Left ventricle myocardium superior (tissue), 1 donor: ENCODE measurements around the gene ACTL10. TPM values are rescaled to one million over a fixed set of nuclear protein-coding genes. Genes with fewer than 3 reads are reported as not detected.
A peak's percentile ranks its signal among the peaks of the same experiment; 100 is the strongest.
"Not testable (repeated sequence)": the region's sequence is repeated elsewhere in the genome, so short reads cannot be mapped to it uniquely, and the experiment has no call there.

ENCODE experiments used
- ATAC-seq: fragments of 200-7000 bp; cut with Tn5 transposase; one replicate; pipeline ENCODE4 v1.9.1; 2020; ENCODE audit warnings: mild to moderate bottlenecking, moderate library complexity
- DNase-seq: peaks from one replicate; pipeline ENCODE4 v3.0.0-alpha.2; 2020
- intact Hi-C: fragments of 100-400 bp; cut with micrococcal nuclease; formaldehyde crosslinking; loops from one replicate; pipeline ENCODE4 v1.11.0; 2022
- total RNA-seq: library from RNA; stranded (reverse); fragmentation: NEBNext Ultra II Directional; extraction: Animal tissue kit (Norgen Biotek cat#: 25700); gene quantifications from one replicate; pipeline ENCODE4 v1.2.1, GENCODE V29; 2021
- donor health status: DM: no; HTN: yes; CAD: no; lungs with severe emphysema.

Gene ACTL10
- total RNA-seq, 1 donor from 2014 or later = 0.40 TPM

GRCh38 chr20:33687370-33687915 lies 20.7 kb downstream of the ACTL10 start:
- ATAC-seq = no peak
- DNase-seq = no peak
- intact Hi-C loops = no loop called here

- no peak for ATAC-seq
- intact Hi-C loops = no loop called here
- DNase-seq = no peak
Observed at GRCh38 chr20:33687993-33688937, 21.5 kb downstream of the ACTL10 start.

GRCh38 chr20:33688938-33689424 lies 22.2 kb downstream of the ACTL10 start:
- intact Hi-C loops = no loop called here
- no peak for DNase-seq
- ATAC-seq = peak; percentile 6

- ATAC-seq (no peak), DNase-seq (no peak)
- intact Hi-C loops = no loop called here
Observed at GRCh38 chr20:33689493-33689892, 22.8 kb downstream of the ACTL10 start.

GRCh38 chr20:33689973-33690372 lies 23.2 kb downstream of the ACTL10 start:
- intact Hi-C loops = no loop called here
- no peak for DNase-seq
- ATAC-seq = no peak

GRCh38 chr20:33693289-33693688 lies 26.5 kb downstream of the ACTL10 start:
- ATAC-seq (no peak), DNase-seq (no peak)
- intact Hi-C loops = no loop called here

- intact Hi-C loops = no loop called here
- DNase-seq (peak; percentile 72), ATAC-seq (peak; percentile 75)
Observed at GRCh38 chr20:33693741-33694638, 27.2 kb downstream of the ACTL10 start.

- intact Hi-C loops = no loop called here
- DNase-seq (no peak), ATAC-seq (no peak)
Observed at GRCh38 chr20:33694639-33695012, 27.9 kb downstream of the ACTL10 start.

GRCh38 chr20:33696448-33696847 lies 29.7 kb downstream of the ACTL10 start:
- ATAC-seq = no peak
- intact Hi-C loops = no loop called here

GRCh38 chr20:33697129-33697528 lies 30.4 kb downstream of the ACTL10 start:
- intact Hi-C loops = no loop called here
- peak; percentile 72 for DNase-seq
- ATAC-seq = peak; percentile 78

More at GRCh38 chr20:33696448-33696847, 29.7 kb downstream of the ACTL10 start:
- DNase-seq = no peak

GRCh38 chr20:33698966-33699365 lies 32.2 kb downstream of the ACTL10 start:
- intact Hi-C loops, DNase-seq, ATAC-seq: not testable (repeated sequence)

- intact Hi-C loops, DNase-seq, ATAC-seq: not testable (repeated sequence)
Observed at GRCh38 chr20:33700696-33701441, 34.1 kb downstream of the ACTL10 start.

- no peak for ATAC-seq
- intact Hi-C loops = no loop called here
- DNase-seq = no peak
Observed at GRCh38 chr20:33701629-33702450, 35.1 kb downstream of the ACTL10 start.

GRCh38 chr20:33702861-33703260 lies 36.1 kb downstream of the ACTL10 start:
- ATAC-seq (peak; percentile 98), DNase-seq (peak; percentile 82)
- intact Hi-C loops = no loop called here

GRCh38 chr20:33703498-33704137 lies 36.9 kb downstream of the ACTL10 start:
- intact Hi-C loops = no loop called here
- DNase-seq (no peak), ATAC-seq (peak; percentile 19)

- ATAC-seq = no peak
- DNase-seq = no peak
- intact Hi-C loops = no loop called here
Observed at GRCh38 chr20:33704197-33704924, 37.6 kb downstream of the ACTL10 start.

GRCh38 chr20:33707668-33708067 lies 40.9 kb downstream of the ACTL10 start:
- ATAC-seq (no peak), DNase-seq (no peak)
- intact Hi-C loops = no loop called here
